Measurements from ENCODE around the gene KLHL8. TPM values are rescaled to one million over a fixed set of nuclear protein-coding genes. Genes with fewer than 3 reads are reported as not detected.

KLHL8 gene
- total RNA-seq, 1 experiment from 2014 or later, result 24.2 TPM

GRCh38 chr4:87179751-87180150, 40.7 kb downstream of the KLHL8 start:
- no peaks in the 10 kb centered on the region for H3K4me1 ChIP-seq (ENCODE audit: control insufficient read depth in 1 of 2, insufficient read depth in 2 of 2, low read length in 2 of 2)
- no peaks in the 10 kb centered on the region for H3K9me3 ChIP-seq (ENCODE audit: control insufficient read depth in 1 of 2, insufficient read depth in 1 of 2, low read depth in 1 of 2, low read length in 2 of 2)
- no peak overlapping the region for H3K4me2 ChIP-seq (ENCODE audit: low read length)
- H3K9ac ChIP-seq (ENCODE audit: low read length), result no peak overlapping the region
- H3K27ac ChIP-seq (ENCODE audit: low read depth, low read length), result no peak overlapping the region
- no peaks in the 10 kb centered on the region for H3K27me3 ChIP-seq (ENCODE audit: insufficient read depth, low read length)
- ATAC-seq (no peak), DNase-seq (ENCODE audit: low read depth, low spot score) (no peak)
- no peaks in the 10 kb centered on the region for H4K20me1 ChIP-seq (ENCODE audit: insufficient read depth)
- POLR2A ChIA-PET, result no interaction called here
- no TSS peak for BruUV-seq (replicated peaks)
- no peaks in the 10 kb centered on the region for H3K79me2 ChIP-seq (ENCODE audit: insufficient read depth, low read length)
- TF ChIP-seq SIN3A (IDR thresholded peaks at IDR 0.05; ENCODE audit: low read depth) (no peak), CTCF (IDR thresholded peaks at IDR 0.05 in 2 of 3, conservative IDR thresholded peaks at IDR 0.05 in 1 of 3; ENCODE audit: borderline replicate concordance in 1 of 3, insufficient read depth in 1 of 3, low read depth in 2 of 3, low read length in 2 of 3) (no peak), ZBTB33 (IDR thresholded peaks at IDR 0.05; ENCODE audit: extremely low read depth, insufficient replicate concordance, low read length) (no peak), EGR1 (IDR thresholded peaks at IDR 0.05; ENCODE audit: low read depth) (no peak), ELF1 (IDR thresholded peaks at IDR 0.05; ENCODE audit: borderline replicate concordance, low read depth) (no peak), POLR2A (IDR thresholded peaks at IDR 0.05; ENCODE audit: borderline replicate concordance, extremely low read depth, insufficient read depth, insufficient read length) (no peak), EZH2phosphoT487 (IDR thresholded peaks at IDR 0.05; ENCODE audit: borderline replicate concordance) (no peak), EZH2 (IDR thresholded peaks at IDR 0.05) (no peak), ZFX (IDR thresholded peaks at IDR 0.05) (no peak), ATF3 (IDR thresholded peaks at IDR 0.05) (no peak), MAX (IDR thresholded peaks at IDR 0.05) (no peak), FOSL1 (IDR thresholded peaks at IDR 0.05; ENCODE audit: low read depth) (no peak), RAD21 (IDR thresholded peaks at IDR 0.05; ENCODE audit: low read depth) (no peak), JUND (IDR thresholded peaks at IDR 0.05) (no peak), SRF (IDR thresholded peaks at IDR 0.05; ENCODE audit: low read depth) (no peak), YY1 (IDR thresholded peaks at IDR 0.05; ENCODE audit: extremely low read depth, insufficient replicate concordance, low read depth, low read length) (no peak), SP1 (IDR thresholded peaks at IDR 0.05; ENCODE audit: low read depth) (no peak), ZNF274 (IDR thresholded peaks at IDR 0.05; ENCODE audit: low read depth, low read length) (no peak), POLR2AphosphoS5 (IDR thresholded peaks at IDR 0.05; ENCODE audit: low read depth, low read length) (no peak), REST (IDR thresholded peaks at IDR 0.05; ENCODE audit: low read depth) (no peak)
- H2AFZ ChIP-seq (ENCODE audit: low read depth, low read length, poor library complexity, severe bottlenecking), result no peak overlapping the region
- RAD21 ChIA-PET (ENCODE audit: low non-redundant PET in 1 of 2, low total read pairs in 2 of 2, uncharacterized antibody in 2 of 2, unreplicated experiment in 2 of 2), result no interaction called here
- intact Hi-C loops (cut with micrococcal nuclease), result no loop called here
- H3K9me2 ChIP-seq (ENCODE audit: insufficient read depth), result no peaks in the 10 kb centered on the region
- CTCF ChIA-PET, result no interaction called here
- no peak overlapping the region for H3K4me3 ChIP-seq (replicated peaks in 1 of 2; ENCODE audit: low read depth in 1 of 2, low read length in 2 of 2)
- peaks cover 0 to 4% of the 10 kb centered on the region in 2 experiments; a peak in 1 of 4 replicates for H3K36me3 ChIP-seq (ENCODE audit: control insufficient read depth in 1 of 2, insufficient read depth in 2 of 2, low read length in 2 of 2)

Measured in HCT116 (cell line).